GM23338 (cell line): Measurements from ENCODE around the gene SPRY4.

ENCODE experiments used
- CREB1 ChIP-seq: fragments of 250-450 bp; sonication (Bioruptor Pico); IDR thresholded peaks from 2 replicates; pipeline ENCODE4 v1.5.0; 2020; ENCODE audit warnings: low read depth, mild to moderate bottlenecking, moderate library complexity
- CTCF ChIP-seq, 2 experiments: fragments of 200-600 bp in 1 of 2; sonication (generic) in 1 of 2; conservative IDR thresholded peaks; 2 replicates each; pipeline versions ENCODE4 v1.5.1 to v1.6.1; 2016 to 2017; ENCODE audit warnings: antibody characterized with exemption in 2 of 2, low read depth in 2 of 2, mild to moderate bottlenecking in 2 of 2, moderate library complexity in 1 of 2
- EZH2 ChIP-seq: fragments of 200-600 bp; sonication (generic); IDR thresholded peaks from one replicate; pipeline ENCODE4 v1.8.0; 2017; ENCODE audit warnings: antibody characterized with exemption, mild to moderate bottlenecking, low read depth; ENCODE audit not compliant: unreplicated experiment
- EZH2phosphoT487 ChIP-seq: fragments of 200-600 bp; sonication (generic); IDR thresholded peaks from one replicate; pipeline ENCODE4 v1.8.1; 2018; ENCODE audit warnings: antibody characterized with exemption; ENCODE audit not compliant: unreplicated experiment
- JUNB ChIP-seq: IDR thresholded peaks from one replicate; pipeline ENCODE4 v1.6.1; 2016; ENCODE audit warnings: antibody characterized with exemption; ENCODE audit not compliant: unreplicated experiment
- POLR2AphosphoS5 ChIP-seq: IDR thresholded peaks from 2 replicates; pipeline ENCODE4 v1.6.1; 2016; ENCODE audit warnings: antibody characterized with exemption, low read depth
- STAT1 ChIP-seq: IDR thresholded peaks from one replicate; pipeline ENCODE4 v1.6.1; 2016; ENCODE audit warnings: antibody characterized with exemption; ENCODE audit not compliant: unreplicated experiment
- ZNF114 ChIP-seq: fragments of 250-450 bp; sonication (Bioruptor Pico); IDR thresholded peaks from 2 replicates; pipeline ENCODE4 v1.5.0; 2020; ENCODE audit warnings: mild to moderate bottlenecking, moderate library complexity
- TF ChIP-seq, protein P1 (sequence below): IDR thresholded peaks from one replicate; pipeline ENCODE4 v1.6.1; 2018; ENCODE audit warnings: antibody characterized with exemption; ENCODE audit not compliant: unreplicated experiment

GRCh38 chr5:142368529-142368928, 43.7 kb upstream of the SPRY4 start:
- TF ChIP-seq CTCF (conservative IDR thresholded peaks at IDR 0.05; ENCODE audit: low read depth in 2 of 2) (no peak), EZH2 (no peak), POLR2AphosphoS5 (no peak), EZH2phosphoT487 (no peak), JUNB (no peak), CREB1 (no peak), ZNF114 (no peak), STAT1 (no peak)
- TF ChIP-seq, protein P1, sequence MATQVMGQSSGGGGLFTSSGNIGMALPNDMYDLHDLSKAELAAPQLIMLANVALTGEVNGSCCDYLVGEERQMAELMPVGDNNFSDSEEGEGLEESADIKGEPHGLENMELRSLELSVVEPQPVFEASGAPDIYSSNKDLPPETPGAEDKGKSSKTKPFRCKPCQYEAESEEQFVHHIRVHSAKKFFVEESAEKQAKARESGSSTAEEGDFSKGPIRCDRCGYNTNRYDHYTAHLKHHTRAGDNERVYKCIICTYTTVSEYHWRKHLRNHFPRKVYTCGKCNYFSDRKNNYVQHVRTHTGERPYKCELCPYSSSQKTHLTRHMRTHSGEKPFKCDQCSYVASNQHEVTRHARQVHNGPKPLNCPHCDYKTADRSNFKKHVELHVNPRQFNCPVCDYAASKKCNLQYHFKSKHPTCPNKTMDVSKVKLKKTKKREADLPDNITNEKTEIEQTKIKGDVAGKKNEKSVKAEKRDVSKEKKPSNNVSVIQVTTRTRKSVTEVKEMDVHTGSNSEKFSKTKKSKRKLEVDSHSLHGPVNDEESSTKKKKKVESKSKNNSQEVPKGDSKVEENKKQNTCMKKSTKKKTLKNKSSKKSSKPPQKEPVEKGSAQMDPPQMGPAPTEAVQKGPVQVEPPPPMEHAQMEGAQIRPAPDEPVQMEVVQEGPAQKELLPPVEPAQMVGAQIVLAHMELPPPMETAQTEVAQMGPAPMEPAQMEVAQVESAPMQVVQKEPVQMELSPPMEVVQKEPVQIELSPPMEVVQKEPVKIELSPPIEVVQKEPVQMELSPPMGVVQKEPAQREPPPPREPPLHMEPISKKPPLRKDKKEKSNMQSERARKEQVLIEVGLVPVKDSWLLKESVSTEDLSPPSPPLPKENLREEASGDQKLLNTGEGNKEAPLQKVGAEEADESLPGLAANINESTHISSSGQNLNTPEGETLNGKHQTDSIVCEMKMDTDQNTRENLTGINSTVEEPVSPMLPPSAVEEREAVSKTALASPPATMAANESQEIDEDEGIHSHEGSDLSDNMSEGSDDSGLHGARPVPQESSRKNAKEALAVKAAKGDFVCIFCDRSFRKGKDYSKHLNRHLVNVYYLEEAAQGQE, result no peak
